Endothelial cell of umbilical vein (primary cell): ENCODE measurements around the gene RASL10B. TPM values are rescaled to one million over a fixed set of nuclear protein-coding genes. Genes with fewer than 3 reads are reported as not detected.

Experiments
- BruUV-seq: library from RNA; stranded (reverse); fragments of 400-500 nt; replicated peaks from 2 replicates; lab custom pipeline; 2021; lab: Mats Ljungman, UMichigan
- CTCF ChIA-PET: fragments of 300-600, 350-600 bp; sonication (Branson Sonifier 250); formaldehyde crosslinking; loops from one replicate; lab custom pipeline; 2021; ENCODE audit warnings: antibody characterized with exemption, inconsistent platforms; lab: Charles Lee
- POLR2A ChIA-PET: fragments of 300-600, 350-600 bp; sonication (Branson Sonifier 250); formaldehyde crosslinking; loops from one replicate; lab custom pipeline; 2021; ENCODE audit warnings: antibody characterized with exemption, inconsistent platforms; lab: Charles Lee
- DNase-seq: peaks from one replicate; pipeline ENCODE4 v3.0.0-alpha.2; 2011; ENCODE audit warnings: low read depth, low spot score
- FAIRE-seq: peaks from 2 replicates; lab custom pipeline; 2011; peaks lifted over from hg19 to GRCh38; lab: Jason Lieb, UNC
- H2AFZ ChIP-seq: 2 replicates; pipeline ENCODE4 v1.6.0; 2012; ENCODE audit warnings: low read depth, low read length, control low read depth, inconsistent platforms
- H3K27ac ChIP-seq: 2 replicates; pipeline ENCODE4 v1.5.1; 2011; ENCODE audit warnings: low read depth, mild to moderate bottlenecking, control low read depth, low read length, moderate library complexity; ENCODE audit not compliant: insufficient read depth
- H3K27me3 ChIP-seq, 2 experiments: 2 replicates each; pipeline versions ENCODE4 v1.6.0 to v1.6.1; 2011; ENCODE audit warnings: low read length in 2 of 2, mixed read lengths in 1 of 2; ENCODE audit not compliant: control insufficient read depth in 2 of 2, insufficient read depth in 2 of 2
- H3K36me3 ChIP-seq, 2 experiments: 2 replicates in 1 of 2; 3 replicates in 1 of 2; pipeline ENCODE4 v1.5.1; 2011; ENCODE audit warnings: low read length in 2 of 2, mild to moderate bottlenecking in 1 of 2, moderate library complexity in 1 of 2; ENCODE audit not compliant: control insufficient read depth in 2 of 2, insufficient read depth in 2 of 2; ENCODE audit errors: extremely low read depth in 1 of 2
- H3K4me1 ChIP-seq: 3 replicates; pipeline ENCODE4 v1.5.1; 2011; ENCODE audit warnings: mild to moderate bottlenecking, low read length; ENCODE audit not compliant: control insufficient read depth, insufficient read depth; ENCODE audit errors: extremely low read depth
- H3K4me2 ChIP-seq: 2 replicates; pipeline ENCODE4 v1.6.1; 2011; ENCODE audit warnings: low read length, control low read depth, mixed read lengths; ENCODE audit not compliant: insufficient read depth
- H3K4me3 ChIP-seq, 3 experiments: fragments of 200-600 bp in 1 of 3; sonication (generic), shearing (Covaris generic) in 1 of 3; replicated peaks in 1 of 3; 2 replicates each; pipeline ENCODE4 v1.5.1; 2011 to 2016; ENCODE audit warnings: control low read depth in 3 of 3, low read length in 3 of 3, mild to moderate bottlenecking in 2 of 3, inconsistent platforms in 1 of 3, low read depth in 1 of 3, moderate library complexity in 1 of 3; ENCODE audit not compliant: insufficient read depth in 1 of 3
- H3K79me2 ChIP-seq: 2 replicates; pipeline ENCODE4 v1.6.0; 2012; ENCODE audit warnings: low read length, inconsistent platforms; ENCODE audit not compliant: control insufficient read depth, insufficient read depth
- H3K9ac ChIP-seq: replicated peaks from 2 replicates; pipeline ENCODE3; 2011; ENCODE audit warnings: low read length, control low read depth; ENCODE audit not compliant: insufficient read depth; ENCODE audit errors: extremely low read depth
- H3K9me1 ChIP-seq: replicated peaks from 3 replicates; pipeline ENCODE4 v1.6.0; 2011; ENCODE audit warnings: mild to moderate bottlenecking, low read length; ENCODE audit not compliant: control insufficient read depth, insufficient read depth; ENCODE audit errors: extremely low read depth
- H3K9me3 ChIP-seq: replicated peaks from 2 replicates; pipeline ENCODE4 v1.5.1; 2012; ENCODE audit warnings: low read length, inconsistent platforms; ENCODE audit not compliant: control insufficient read depth, insufficient read depth
- H4K20me1 ChIP-seq: replicated peaks from 2 replicates; pipeline ENCODE3; 2011; ENCODE audit warnings: mild to moderate bottlenecking, low read length; ENCODE audit not compliant: control insufficient read depth, insufficient read depth; ENCODE audit errors: extremely low read depth
- CTCF ChIP-seq, 2 donors: IDR thresholded peaks; 1 replicate in 1 of 2; 2 replicates in 1 of 2; pipeline ENCODE4 v1.5.1; 2011; ENCODE audit warnings: low read length in 2 of 2, mild to moderate bottlenecking in 2 of 2, moderate library complexity in 2 of 2, control low read depth in 1 of 2, inconsistent platforms in 1 of 2, low read depth in 1 of 2; ENCODE audit not compliant: insufficient read depth in 1 of 2; ENCODE audit errors: extremely low read depth in 1 of 2
- EZH2 ChIP-seq: IDR thresholded peaks from 2 replicates; pipeline ENCODE4 v1.6.1; 2012; ENCODE audit warnings: borderline replicate concordance, low read depth, mild to moderate bottlenecking, moderate library complexity, low read length, inconsistent platforms; ENCODE audit not compliant: severe bottlenecking
- FOS ChIP-seq: IDR thresholded peaks from 2 replicates; pipeline ENCODE4 v1.6.1; 2011; ENCODE audit warnings: mild to moderate bottlenecking, low read length, moderate library complexity, borderline replicate concordance; ENCODE audit not compliant: insufficient read depth
- GATA2 ChIP-seq: IDR thresholded peaks from 2 replicates; pipeline ENCODE4 v1.7.0; 2011; ENCODE audit warnings: low read depth, mild to moderate bottlenecking, moderate library complexity, mixed read lengths, low read length; ENCODE audit not compliant: insufficient read length, insufficient read depth
- JUN ChIP-seq: IDR thresholded peaks from 2 replicates; pipeline ENCODE4 v1.6.1; 2011; ENCODE audit warnings: borderline replicate concordance, low read depth; ENCODE audit not compliant: insufficient read length, insufficient read depth
- MAX ChIP-seq: IDR thresholded peaks from 2 replicates; pipeline ENCODE4 v1.6.1; 2011; ENCODE audit not compliant: insufficient read depth, insufficient read length
- MYC ChIP-seq: IDR thresholded peaks from one replicate; pipeline ENCODE4 v1.6.1; 2011; ENCODE audit warnings: mild to moderate bottlenecking, low read depth, low read length
- POLR2A ChIP-seq: IDR thresholded peaks from 2 replicates; pipeline ENCODE4 v1.6.1; 2012; ENCODE audit warnings: low read depth, mild to moderate bottlenecking, control low read depth, low read length
- POLR2AphosphoS5 ChIP-seq: IDR thresholded peaks from 2 replicates; pipeline ENCODE4 v1.6.1; 2012; ENCODE audit warnings: low read depth, mild to moderate bottlenecking, control low read depth, low read length, moderate library complexity; ENCODE audit not compliant: insufficient read depth
- dilution Hi-C: fragments of 300-500 bp; cut with MboI; formaldehyde crosslinking; loops from one replicate; pipeline ENCODE4 v1.15.0; 2019; ENCODE audit warnings: low sequenced_read_pairs; ENCODE audit not compliant: extremely low pct_ligation_motif_present
- intact Hi-C: fragments of 100-400 bp; cut with micrococcal nuclease; formaldehyde crosslinking; loops from one replicate; pipeline ENCODE4 v1.10.0; 2022
- polyA plus RNA-seq, 4 experiments: library from polyadenylated mRNA; depleted of rRNA in 3 of 4; stranded (reverse) in 3 of 4; unstranded in 1 of 4; fragments of >200 nt; gene quantifications; 2 replicates each; pipeline versions ENCODE4 v1.2.1 to v1.2.3, GENCODE V29; 2011 to 2012; ENCODE audit warnings: missing spikeins in 1 of 4
- total RNA-seq: library from RNA; stranded (reverse); gene quantifications from 2 replicates; pipeline ENCODE4 v1.2.3, GENCODE V29; 2021

RASL10B gene
- total and polyA plus RNA-seq, 2 donors (not counting 3 experiments of a cell fraction or from before 2014, with no cell fraction given) = 0.19 to 0.71 TPM

GRCh38 chr17:35761601-35762000 lies 30.2 kb downstream of the RASL10B start:
- POLR2A ChIA-PET = interaction anchor here (0.7 kb wide), 1 partner anchor 48 kb away, joined by 5 read pairs; no protein-coding TSS in a partner anchor

More at GRCh38 chr17:35761601-35762000, 30.2 kb downstream of the RASL10B start:
- no peaks in the 10 kb centered on the region for H3K79me2 ChIP-seq
- H2AFZ ChIP-seq = no peak overlapping the region
- FAIRE-seq = no peak
- intact Hi-C loops = no loop called here
- peaks cover 7% of the 10 kb centered on the region for H3K4me1 ChIP-seq
- dilution Hi-C loops = no loop called here
- no peaks in the 10 kb centered on the region for H3K9me3 ChIP-seq
- CTCF ChIA-PET = interaction anchor here (0.6 to 4.2 kb wide), 4 partner anchors 10 to 43 kb away, joined by 3 to 32 read pairs (median 10); no protein-coding TSS in a partner anchor
- BruUV-seq = no TSS peak
- H3K36me3 ChIP-seq = no peaks in the 10 kb centered on the region
- no peaks in the 10 kb centered on the region for H3K9me1 ChIP-seq
- H4K20me1 ChIP-seq = no peaks in the 10 kb centered on the region
- no peak overlapping the region for H3K9ac ChIP-seq
- no peak overlapping the region for H3K4me2 ChIP-seq
- TF ChIP-seq POLR2AphosphoS5 (no peak), CTCF (IDR thresholded peaks at IDR 0.05; ENCODE audit: extremely low read depth in 1 of 2, insufficient read depth in 1 of 2, low read depth in 1 of 2, low read length in 2 of 2) (no peak), EZH2 (no peak), JUN (no peak), MAX (no peak), FOS (no peak), POLR2A (no peak), GATA2 (no peak), MYC (no peak)
- DNase-seq = no peak
- H3K4me3 ChIP-seq = no peak overlapping the region
- H3K27ac ChIP-seq = no peak overlapping the region
- peaks cover 0 to 4% of the 10 kb centered on the region in 2 experiments for H3K27me3 ChIP-seq
